Activated CD8-positive, alpha-beta memory T cell treated with anti-CD3 and anti-CD28 coated beads for 1 hour (primary cell): ENCODE results near the gene KCNE1.

Source experiments
- DNase-seq, 2 donors: peaks; one replicate each; pipeline ENCODE4 v3.0.0-alpha.2; 2020; ENCODE audit warnings: low read depth in 1 of 2; ENCODE audit errors: extremely low read depth in 1 of 2

Gene KCNE1

GRCh38 chr21:34536311-34536710 is 24.3 kb upstream of the KCNE1 start:
- DNase-seq = no peak

DNA sequence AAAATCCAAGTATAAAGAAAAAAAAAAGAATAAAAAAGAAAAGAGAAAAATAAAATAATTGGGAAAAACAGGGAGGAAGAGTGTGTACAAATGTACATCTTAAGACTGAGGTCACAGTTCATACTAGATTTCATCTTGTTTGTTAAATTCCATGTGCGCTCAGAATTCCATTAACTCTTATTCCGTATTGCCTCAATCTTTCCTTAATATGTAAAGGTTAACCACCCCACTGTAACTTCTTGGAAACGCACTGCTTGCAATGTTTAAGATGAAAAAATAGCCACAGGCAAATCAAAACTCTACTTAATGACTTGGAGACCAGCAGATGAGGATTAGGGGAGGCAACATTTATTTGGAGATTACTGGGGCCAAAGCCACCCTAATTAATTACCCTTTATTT is 23.9 kb upstream of the KCNE1 start:
- DNase-seq = no peak

GRCh38 chr21:34534522-34534921 is 22.5 kb upstream of the KCNE1 start:
- DNase-seq = no peak

- DNase-seq = no peak
Measured at GRCh38 chr21:34533938-34534337, 21.9 kb upstream of the KCNE1 start.

DNA sequence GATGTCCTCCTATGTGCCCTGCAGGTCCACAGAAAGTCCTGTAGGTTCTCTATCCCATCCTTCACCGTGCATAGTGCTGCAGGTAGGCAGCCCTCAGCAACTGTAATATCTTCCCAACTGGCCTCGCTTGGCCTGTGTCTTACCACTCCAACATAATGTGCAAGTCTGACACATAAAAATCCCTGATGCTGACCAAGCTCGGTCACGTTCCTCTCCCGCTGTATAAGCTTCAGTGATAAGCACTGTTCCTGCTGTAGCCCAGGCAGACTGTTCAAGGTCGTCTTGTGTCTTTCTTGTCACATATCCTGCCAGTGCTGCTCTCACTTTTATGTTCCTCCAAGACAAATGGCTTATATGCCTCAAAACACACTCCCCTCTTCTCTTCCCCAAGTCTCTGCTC is 19.4 kb upstream of the KCNE1 start:
- DNase-seq = no peak

- no peak for DNase-seq
Measured at GRCh38 chr21:34530261-34530660, 18.3 kb upstream of the KCNE1 start.

DNA sequence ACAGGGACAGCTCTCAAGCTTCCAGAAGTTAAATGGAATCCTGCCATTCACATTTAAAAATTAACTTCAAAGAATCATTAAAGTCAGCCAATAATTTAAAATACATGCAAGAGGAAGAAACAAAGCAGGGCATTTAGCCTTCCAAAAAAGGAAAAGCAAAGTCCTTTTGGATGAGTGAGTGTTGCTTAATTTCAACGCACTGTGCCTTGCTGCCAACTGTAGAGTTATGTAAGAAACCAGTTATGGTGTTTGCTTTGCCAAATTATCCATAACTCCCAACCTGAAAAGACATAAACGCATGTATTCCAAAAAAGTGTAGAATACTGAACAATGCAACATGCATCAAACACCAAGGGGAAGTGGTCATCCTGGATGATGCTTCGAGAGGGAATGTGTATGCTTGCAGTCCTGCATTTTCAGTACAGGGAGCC is 16.1 kb upstream of the KCNE1 start:
- no peak for DNase-seq

- no peak for DNase-seq
Measured at GRCh38 chr21:34526618-34527290, 14.7 kb upstream of the KCNE1 start.

GRCh38 chr21:34526241-34526617 is 14.2 kb upstream of the KCNE1 start:
- no peak for DNase-seq

DNA sequence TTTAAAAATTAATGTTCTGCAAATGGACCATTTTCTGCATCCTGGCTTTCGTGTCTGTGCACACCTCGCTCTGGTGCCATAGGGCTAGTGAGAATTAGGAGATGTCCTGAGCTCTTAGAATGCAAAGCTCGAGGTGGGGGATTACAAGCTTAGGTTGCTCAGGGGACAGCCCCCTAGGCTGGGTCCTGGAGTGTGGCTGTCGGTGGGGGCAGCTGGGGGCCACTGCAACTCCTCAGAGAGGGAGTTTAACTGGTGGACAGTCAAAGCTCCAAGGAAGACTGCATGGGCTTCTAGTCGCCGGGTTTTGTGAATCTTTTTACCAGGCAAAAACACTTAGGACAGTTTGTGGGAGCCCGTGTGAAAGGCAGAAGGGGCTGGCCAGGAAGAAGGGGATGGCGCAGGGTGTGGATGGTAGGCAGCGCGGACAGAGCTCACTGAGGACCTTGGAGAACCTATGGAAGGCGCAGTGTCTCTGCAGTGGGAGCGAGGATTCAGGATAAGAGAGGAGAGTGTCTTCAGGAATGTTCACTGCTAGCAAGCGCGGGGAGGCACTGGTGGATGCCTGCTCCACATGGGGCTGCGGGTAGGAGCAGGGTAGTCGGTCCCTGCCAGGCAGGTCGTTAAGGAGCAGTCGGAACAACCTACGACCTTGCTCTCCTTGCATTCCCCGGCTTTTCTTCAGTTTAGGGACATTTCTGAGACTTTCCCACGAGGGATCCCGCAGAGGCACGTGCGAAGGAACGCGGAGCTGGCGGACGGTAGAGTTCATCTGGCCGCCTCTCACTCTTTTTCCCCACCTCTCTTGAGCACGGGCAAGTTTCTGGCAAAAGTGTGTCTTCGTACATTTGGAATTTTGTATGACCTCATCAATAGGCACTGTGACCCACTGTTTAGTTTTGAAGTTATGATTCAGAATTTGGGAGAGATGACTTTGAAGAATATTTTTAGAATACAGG is 12.9 kb upstream of the KCNE1 start:
- DNase-seq = no peak

GRCh38 chr21:34523019-34523555 is 11.1 kb upstream of the KCNE1 start:
- no peak for DNase-seq

GRCh38 chr21:34522284-34522683 is 10.3 kb upstream of the KCNE1 start:
- DNase-seq = no peak

- DNase-seq = no peak
Measured at GRCh38 chr21:34521561-34521960, 9.6 kb upstream of the KCNE1 start.

GRCh38 chr21:34520764-34521508 is 8.9 kb upstream of the KCNE1 start:
- DNase-seq = no peak

DNA sequence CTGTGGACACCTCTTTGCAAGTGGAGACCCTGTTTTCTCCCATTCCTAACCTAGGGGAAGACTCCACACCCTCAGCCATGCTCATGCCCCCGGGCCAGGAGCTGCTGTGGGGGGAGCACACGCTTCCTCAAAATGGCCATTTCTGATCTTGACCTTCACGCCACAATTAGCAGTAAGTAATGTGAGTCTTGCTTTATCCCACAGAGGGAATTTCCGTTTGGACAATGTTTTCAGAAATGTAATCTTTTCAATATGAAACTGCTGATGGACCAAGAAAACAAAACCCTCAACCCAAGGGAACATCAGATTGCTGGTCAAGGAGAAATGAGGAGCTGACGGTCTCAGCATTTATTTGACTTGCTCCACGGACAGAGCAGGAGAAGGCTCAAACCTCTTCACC is 8.3 kb upstream of the KCNE1 start:
- no peak for DNase-seq

DNA sequence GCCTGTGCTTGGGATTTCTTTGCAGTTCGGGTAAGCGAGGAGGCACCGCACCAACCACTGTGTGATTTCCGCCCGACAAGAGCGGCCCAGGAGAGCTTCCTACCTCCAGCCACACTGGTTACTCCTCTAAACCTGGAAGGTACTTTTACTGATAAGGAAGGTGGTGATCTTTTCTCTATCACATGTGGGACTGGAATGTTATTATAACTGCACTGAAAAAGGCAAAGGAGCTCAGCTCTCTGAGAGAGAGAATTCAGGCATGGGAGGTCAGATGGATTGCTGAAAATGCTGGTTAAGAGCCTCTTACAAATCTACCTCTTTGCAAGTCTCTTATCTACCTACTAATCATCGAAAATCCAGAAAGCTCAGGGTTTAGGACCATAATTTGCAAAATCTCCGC is 7.7 kb upstream of the KCNE1 start:
- no peak for DNase-seq

- no peak for DNase-seq
Measured at GRCh38 chr21:34519016-34519415, 7.0 kb upstream of the KCNE1 start.

DNA sequence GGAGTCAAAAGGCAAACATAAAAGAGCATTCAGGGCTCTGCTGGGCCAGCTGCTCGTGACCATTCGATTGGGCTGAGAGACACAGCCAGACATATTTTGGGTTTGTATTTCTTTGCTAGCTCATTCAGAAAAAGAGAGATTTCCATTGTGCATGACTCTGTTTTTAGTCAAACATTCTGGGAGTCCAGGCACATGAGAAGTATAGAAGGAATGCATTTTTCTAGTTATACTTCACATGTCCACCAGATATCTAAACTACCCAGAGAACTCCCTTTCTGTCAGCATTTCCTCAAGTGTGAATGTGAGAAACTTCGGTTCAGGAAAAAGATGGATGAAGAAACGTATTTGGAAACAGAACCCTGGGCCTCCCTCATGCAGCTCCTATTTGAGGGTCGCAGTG is 6.3 kb upstream of the KCNE1 start:
- DNase-seq = no peak

GRCh38 chr21:34517491-34518245 is 5.7 kb upstream of the KCNE1 start:
- no peak for DNase-seq

DNA sequence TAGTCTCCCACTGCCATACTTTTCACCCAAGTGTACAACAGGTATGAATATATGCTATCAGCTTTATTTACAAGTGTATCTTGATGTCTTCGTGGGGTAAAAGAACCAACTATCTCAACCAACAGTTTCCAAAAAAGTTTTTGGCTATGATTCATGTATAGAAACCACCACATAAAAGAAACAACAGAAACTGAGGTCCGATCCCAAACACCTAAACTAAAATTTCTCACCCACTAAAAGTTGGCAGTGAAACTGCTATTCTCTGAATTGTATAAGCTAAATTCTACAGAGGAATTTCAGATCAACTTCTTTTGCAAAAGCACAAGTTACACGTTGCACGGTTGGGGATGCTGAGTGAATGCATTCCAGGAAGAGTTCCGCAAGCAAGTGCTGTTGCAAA is 5.0 kb upstream of the KCNE1 start:
- no peak for DNase-seq
